NT2/D1 (cell line): ENCODE results near the gene ETFA.
"Not testable (repeated sequence)": the region's sequence is repeated elsewhere in the genome, so short reads cannot be mapped to it uniquely, and the experiment has no call there.

ENCODE experiments used
- DNase-seq: peaks from one replicate; pipeline ENCODE4 v3.0.0-alpha.2; 2011; ENCODE audit warnings: low read depth, low spot score
- H3K27me3 ChIP-seq: 2 replicates; pipeline ENCODE4 v1.6.0; 2011; ENCODE audit warnings: mild to moderate bottlenecking; ENCODE audit not compliant: insufficient read length, insufficient read depth
- H3K36me3 ChIP-seq: 2 replicates; pipeline ENCODE4 v1.6.1; 2011; ENCODE audit warnings: mild to moderate bottlenecking, low read length, mixed read lengths; ENCODE audit not compliant: insufficient read depth, insufficient read length
- H3K4me1 ChIP-seq: 2 replicates; pipeline ENCODE4 v1.5.1; 2011; ENCODE audit not compliant: insufficient read depth, insufficient read length
- H3K4me3 ChIP-seq: 2 replicates; pipeline ENCODE4 v1.5.1; 2011; ENCODE audit warnings: low read depth; ENCODE audit not compliant: insufficient read length
- H3K9ac ChIP-seq: 2 replicates; pipeline ENCODE4 v1.6.0; 2011; ENCODE audit warnings: low read depth; ENCODE audit not compliant: insufficient read length
- H3K9me3 ChIP-seq: 2 replicates; pipeline ENCODE4 v1.5.1; 2011; ENCODE audit warnings: mild to moderate bottlenecking, low read length; ENCODE audit not compliant: insufficient read depth
- SUZ12 ChIP-seq: IDR thresholded peaks from 2 replicates; pipeline ENCODE4 v1.6.1; 2011; ENCODE audit not compliant: insufficient read length, insufficient read depth; ENCODE audit errors: extremely low read depth
- YY1 ChIP-seq: IDR thresholded peaks from 2 replicates; pipeline ENCODE4 v1.6.1; 2011; ENCODE audit not compliant: insufficient read length, insufficient read depth
- ZNF274 ChIP-seq: IDR thresholded peaks from 2 replicates; pipeline ENCODE4 v1.6.1; 2011; ENCODE audit warnings: mild to moderate bottlenecking, low read depth, low read length

The ETFA gene

GRCh38 chr15:76285241-76285825, 25.9 kb downstream of the ETFA start:
- Histone ChIP-seq H3K9ac (no peak overlapping the region), H3K27me3 (no peaks in the 10 kb centered on the region), H3K36me3 (peaks cover 76% of the 10 kb centered on the region), H3K4me3 (no peak overlapping the region), H3K4me1 (no peaks in the 10 kb centered on the region), H3K9me3 (no peaks in the 10 kb centered on the region)
- TF ChIP-seq YY1 (no peak), ZNF274 (no peak), SUZ12 (no peak)
- DNase-seq: no peak

- no peak overlapping the region for H3K4me3 ChIP-seq
- TF ChIP-seq YY1: no peak
- H3K27me3 ChIP-seq: no peaks in the 10 kb centered on the region
- H3K9ac ChIP-seq: no peak overlapping the region
- H3K4me1 ChIP-seq: no peaks in the 10 kb centered on the region
- peaks cover 82% of the 10 kb centered on the region for H3K36me3 ChIP-seq
- DNase-seq: no peak
- H3K9me3 ChIP-seq: no peaks in the 10 kb centered on the region
Measured at GRCh38 chr15:76282465-76282864, 28.8 kb downstream of the ETFA start.

GRCh38 chr15:76278651-76279050, 32.6 kb downstream of the ETFA start:
- Histone ChIP-seq H3K36me3 (peaks cover 70% of the 10 kb centered on the region), H3K9ac (no peak overlapping the region), H3K9me3 (no peaks in the 10 kb centered on the region), H3K27me3 (no peaks in the 10 kb centered on the region), H3K4me3 (no peak overlapping the region), H3K4me1 (no peaks in the 10 kb centered on the region)
- DNase-seq: no peak
- TF ChIP-seq SUZ12: no peak
- TF ChIP-seq YY1: no peak
- no peak for TF ChIP-seq ZNF274

- no peak for TF ChIP-seq ZNF274
- no peak for TF ChIP-seq YY1
- TF ChIP-seq SUZ12: no peak
- DNase-seq: peak; percentile 8
- Histone ChIP-seq H3K27me3 (no peaks in the 10 kb centered on the region), H3K36me3 (peaks cover 68% of the 10 kb centered on the region), H3K4me3 (no peak overlapping the region), H3K4me1 (no peaks in the 10 kb centered on the region), H3K9me3 (peaks cover 6% of the 10 kb centered on the region), H3K9ac (no peak overlapping the region)
Measured at GRCh38 chr15:76274821-76275220, 36.4 kb downstream of the ETFA start.

GRCh38 chr15:76274226-76274625, 37.0 kb downstream of the ETFA start:
- TF ChIP-seq SUZ12 (no peak), ZNF274 (no peak), YY1 (no peak)
- H3K36me3 ChIP-seq: peaks cover 66% of the 10 kb centered on the region
- H3K4me3 ChIP-seq: no peak overlapping the region
- no peaks in the 10 kb centered on the region for H3K27me3 ChIP-seq
- H3K9ac ChIP-seq: no peak overlapping the region
- peaks cover 9% of the 10 kb centered on the region for H3K9me3 ChIP-seq
- no peak for DNase-seq
- H3K4me1 ChIP-seq: no peaks in the 10 kb centered on the region

GRCh38 chr15:76270876-76271275, 40.4 kb downstream of the ETFA start:
- Histone ChIP-seq H3K36me3 (peaks cover 64% of the 10 kb centered on the region), H3K9me3 (peaks cover 35% of the 10 kb centered on the region), H3K27me3 (no peaks in the 10 kb centered on the region), H3K4me3 (no peak overlapping the region), H3K4me1 (no peaks in the 10 kb centered on the region), H3K9ac (no peak overlapping the region)
- TF ChIP-seq SUZ12 (no peak), YY1 (no peak)
- DNase-seq: no peak

- H3K9ac ChIP-seq: no peak overlapping the region
- DNase-seq: no peak
- no peak for TF ChIP-seq ZNF274
- no peak for TF ChIP-seq SUZ12
- no peak for TF ChIP-seq YY1
- no peaks in the 10 kb centered on the region for H3K4me1 ChIP-seq
- no peak overlapping the region for H3K4me3 ChIP-seq
- peaks cover 68% of the 10 kb centered on the region for H3K36me3 ChIP-seq
- H3K27me3 ChIP-seq: no peaks in the 10 kb centered on the region
- peaks cover 71% of the 10 kb centered on the region for H3K9me3 ChIP-seq
Measured at GRCh38 chr15:76267077-76267476, 44.2 kb downstream of the ETFA start.

GRCh38 chr15:76265769-76266168, 45.5 kb downstream of the ETFA start:
- H3K4me3 ChIP-seq, H3K4me1 ChIP-seq, H3K27me3 ChIP-seq, H3K9ac ChIP-seq, DNase-seq: not testable (repeated sequence)
- H3K9me3 ChIP-seq: peaks cover 72% of the 10 kb centered on the region
- H3K36me3 ChIP-seq: peaks cover 68% of the 10 kb centered on the region
